Suprapubic skin (tissue), 3 donors: ENCODE measurements around the gene FAM81A.

Experiments used
- POLR2AphosphoS5 ChIP-seq, 3 donors: sonication (generic); formaldehyde crosslinking; IDR thresholded peaks; one replicate each; pipeline ENCODE4 v1.6.1; 2017; ENCODE audit warnings: antibody characterized with exemption in 3 of 3
- TF ChIP-seq, protein P1 (sequence below), 2 donors: fragments of 200-600 bp in 1 of 2; fragments of 450-650 bp in 1 of 2; sonication (generic) in 1 of 2; IDR thresholded peaks; one replicate each; pipeline ENCODE4 v1.5.1; 2016 to 2019; ENCODE audit warnings: antibody characterized with exemption in 2 of 2, mild to moderate bottlenecking in 1 of 2, moderate library complexity in 1 of 2

- TF ChIP-seq, protein P1, sequence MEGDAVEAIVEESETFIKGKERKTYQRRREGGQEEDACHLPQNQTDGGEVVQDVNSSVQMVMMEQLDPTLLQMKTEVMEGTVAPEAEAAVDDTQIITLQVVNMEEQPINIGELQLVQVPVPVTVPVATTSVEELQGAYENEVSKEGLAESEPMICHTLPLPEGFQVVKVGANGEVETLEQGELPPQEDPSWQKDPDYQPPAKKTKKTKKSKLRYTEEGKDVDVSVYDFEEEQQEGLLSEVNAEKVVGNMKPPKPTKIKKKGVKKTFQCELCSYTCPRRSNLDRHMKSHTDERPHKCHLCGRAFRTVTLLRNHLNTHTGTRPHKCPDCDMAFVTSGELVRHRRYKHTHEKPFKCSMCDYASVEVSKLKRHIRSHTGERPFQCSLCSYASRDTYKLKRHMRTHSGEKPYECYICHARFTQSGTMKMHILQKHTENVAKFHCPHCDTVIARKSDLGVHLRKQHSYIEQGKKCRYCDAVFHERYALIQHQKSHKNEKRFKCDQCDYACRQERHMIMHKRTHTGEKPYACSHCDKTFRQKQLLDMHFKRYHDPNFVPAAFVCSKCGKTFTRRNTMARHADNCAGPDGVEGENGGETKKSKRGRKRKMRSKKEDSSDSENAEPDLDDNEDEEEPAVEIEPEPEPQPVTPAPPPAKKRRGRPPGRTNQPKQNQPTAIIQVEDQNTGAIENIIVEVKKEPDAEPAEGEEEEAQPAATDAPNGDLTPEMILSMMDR (IDR thresholded peaks at IDR 0.05), result no peak
- TF ChIP-seq POLR2AphosphoS5 (IDR thresholded peaks at IDR 0.05), result no peak
These were observed 39.8 kb upstream of the FAM81A start for GRCh38 chr15:59398220-59398619.
